HT1080 (cell line): Measurements from ENCODE around the gene KCNT1. TPM values are rescaled to one million over a fixed set of nuclear protein-coding genes. Genes with fewer than 3 reads are reported as not detected.

ENCODE experiments used
- DNase-seq: peaks from one replicate; pipeline ENCODE4 v3.0.0-alpha.2; 2015; ENCODE audit warnings: low read depth
- total RNA-seq: library from RNA; depleted of rRNA; stranded (reverse); fragments of >200 nt; shearing (Covaris generic); gene quantifications from 2 replicates; pipeline ENCODE4 v1.2.3, GENCODE V29; 2014

KCNT1 gene
- total RNA-seq, 1 experiment from 2014 or later = not detected

GRCh38 chr9:135763716-135764446 lies 61.9 kb downstream of the KCNT1 start:
- DNase-seq = no peak

- no peak for DNase-seq
Measured at GRCh38 chr9:135764731-135765130, 62.7 kb downstream of the KCNT1 start.

- DNase-seq = no peak
Measured at GRCh38 chr9:135765416-135765815, 63.4 kb downstream of the KCNT1 start.

GRCh38 chr9:135766251-135766650 lies 64.3 kb downstream of the KCNT1 start:
- no peak for DNase-seq

- no peak for DNase-seq
Measured at GRCh38 chr9:135766707-135767106, 64.7 kb downstream of the KCNT1 start.

- no peak for DNase-seq
Measured at GRCh38 chr9:135768516-135769218, 66.7 kb downstream of the KCNT1 start.

GRCh38 chr9:135769489-135770202 lies 67.7 kb downstream of the KCNT1 start:
- DNase-seq = no peak

GRCh38 chr9:135770203-135770535 lies 68.2 kb downstream of the KCNT1 start:
- DNase-seq = no peak

GRCh38 chr9:135770771-135771170 lies 68.8 kb downstream of the KCNT1 start:
- DNase-seq = no peak

- no peak for DNase-seq
Measured at GRCh38 chr9:135771401-135772051, 69.5 kb downstream of the KCNT1 start.

- no peak for DNase-seq
Measured at GRCh38 chr9:135772056-135772646, 70.2 kb downstream of the KCNT1 start.

- no peak for DNase-seq
Measured at GRCh38 chr9:135772702-135773493, 70.9 kb downstream of the KCNT1 start.

GRCh38 chr9:135773530-135774238 lies 71.7 kb downstream of the KCNT1 start:
- DNase-seq = no peak

GRCh38 chr9:135774239-135774747 lies 72.3 kb downstream of the KCNT1 start:
- no peak for DNase-seq

- DNase-seq = no peak
Measured at GRCh38 chr9:135774794-135775525, 73.0 kb downstream of the KCNT1 start.

GRCh38 chr9:135775911-135776310 lies 73.9 kb downstream of the KCNT1 start:
- no peak for DNase-seq

- DNase-seq = no peak
Measured at GRCh38 chr9:135776893-135777622, 75.1 kb downstream of the KCNT1 start.

GRCh38 chr9:135777623-135778177 lies 75.7 kb downstream of the KCNT1 start:
- no peak for DNase-seq
